Activated CD4-positive, alpha-beta memory T cell treated with anti-CD3 and anti-CD28 coated beads for 36 hours (primary cell): ENCODE data around the gene GREB1. TPM values are rescaled to one million over a fixed set of nuclear protein-coding genes. Genes with fewer than 3 reads are reported as not detected.

ENCODE experiments used
- CTCF ChIA-PET: fragments of 350-600 bp; sonication (Branson Sonifier 250); formaldehyde crosslinking; loops from one replicate; lab custom pipeline; 2021; ENCODE audit warnings: antibody characterized with exemption, inconsistent platforms; lab: Charles Lee
- POLR2A ChIA-PET: fragments of 350-600 bp; sonication (Branson Sonifier 250); formaldehyde crosslinking; loops from one replicate; lab custom pipeline; 2021; ENCODE audit warnings: antibody characterized with exemption; lab: Charles Lee
- DNase-seq: peaks from one replicate; pipeline ENCODE4 v3.0.0-alpha.2; 2020
- H3K27ac Mint-ChIP-seq: one replicate; pipeline ENCODE4 v1.8.0; 2021; ENCODE audit warnings: mixed read lengths
- H3K27me3 Mint-ChIP-seq: one replicate; pipeline ENCODE4 v1.8.0; 2021; ENCODE audit warnings: mixed read lengths
- H3K36me3 Mint-ChIP-seq: one replicate; pipeline ENCODE4 v1.8.0; 2021; ENCODE audit warnings: mixed read lengths
- H3K4me1 Mint-ChIP-seq: one replicate; pipeline ENCODE4 v1.8.0; 2021; ENCODE audit warnings: low read depth, mixed read lengths
- H3K4me3 Mint-ChIP-seq: one replicate; pipeline ENCODE4 v1.8.0; 2021; ENCODE audit warnings: mild to moderate bottlenecking, mixed read lengths
- H3K9me3 Mint-ChIP-seq: one replicate; pipeline ENCODE4 v1.8.0; 2021; ENCODE audit warnings: mixed read lengths
- intact Hi-C: fragments of 100-400 bp; cut with micrococcal nuclease; formaldehyde crosslinking; loops from one replicate; pipeline ENCODE4 v1.15.1; 2023
- total RNA-seq, 2 experiments: library from RNA; stranded (reverse); gene quantifications; one replicate each; pipeline ENCODE4 v1.2.3, GENCODE V29; 2021

Gene GREB1
- total RNA-seq, 2 experiments from 2014 or later, result 0.29 to 0.81 TPM

- peaks cover 2% of the 10 kb centered on the region for H3K9me3 Mint-ChIP-seq
- POLR2A ChIA-PET, result no interaction called here
- intact Hi-C loops, result no loop called here
Measured at GRCh38 chr2:11514904-11515303, 18.9 kb upstream of the GREB1 start.

GRCh38 chr2:11515490-11515981 is 18.3 kb upstream of the GREB1 start:
- intact Hi-C loops, result no loop called here
- H3K4me3 Mint-ChIP-seq, result no peak overlapping the region
- ChIA-PET CTCF (no interaction called here), POLR2A (no interaction called here)
- H3K36me3 Mint-ChIP-seq, result no peaks in the 10 kb centered on the region
- H3K27ac Mint-ChIP-seq, result no peak overlapping the region
- H3K27me3 Mint-ChIP-seq, result peaks cover 9% of the 10 kb centered on the region
- no peaks in the 10 kb centered on the region for H3K4me1 Mint-ChIP-seq
- no peak for DNase-seq
- peaks cover 7% of the 10 kb centered on the region for H3K9me3 Mint-ChIP-seq

More at GRCh38 chr2:11514904-11515303, 18.9 kb upstream of the GREB1 start:
- Mint-ChIP-seq H3K36me3 (no peaks in the 10 kb centered on the region), H3K4me3 (no peak overlapping the region), H3K27me3 (peaks cover 12% of the 10 kb centered on the region), H3K27ac (no peak overlapping the region), H3K4me1 (no peaks in the 10 kb centered on the region)
- DNase-seq, result no peak
- CTCF ChIA-PET, result no interaction called here

DNA sequence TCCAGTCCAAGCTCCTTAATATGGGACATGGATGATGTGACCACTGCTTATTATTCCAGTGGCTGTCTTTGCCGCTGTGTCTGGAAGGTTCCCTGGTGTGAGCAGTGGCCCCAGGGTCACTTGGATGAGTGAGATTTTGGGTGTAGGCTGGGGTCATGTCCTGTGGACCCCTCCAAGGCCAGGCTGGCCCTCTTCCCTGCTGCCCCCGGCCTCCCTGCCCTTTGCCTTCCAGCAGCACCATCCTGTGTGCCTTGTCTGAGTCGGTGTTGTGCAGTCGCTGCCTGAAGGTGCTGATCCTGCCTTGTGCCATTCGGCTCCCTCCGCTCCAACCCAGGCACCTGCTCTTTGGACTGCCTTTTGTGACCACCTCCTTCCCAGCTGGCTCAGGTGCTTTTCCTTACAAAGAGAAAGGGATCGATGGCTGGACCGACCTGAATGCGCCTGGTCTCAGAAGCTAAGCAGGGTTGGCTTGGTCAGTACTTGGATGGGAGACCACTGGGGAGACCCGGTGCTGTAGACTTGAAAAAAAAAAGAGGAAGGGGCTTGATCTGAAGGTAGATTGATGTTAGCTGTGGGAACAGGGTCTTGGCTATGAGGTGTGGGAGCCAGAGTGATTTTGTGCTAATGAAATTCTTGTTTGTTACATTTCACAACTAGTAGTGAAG is 16.7 kb upstream of the GREB1 start:
- CTCF ChIA-PET, result no interaction called here
- Mint-ChIP-seq H3K9me3 (peaks cover 9% of the 10 kb centered on the region), H3K27me3 (peaks cover 4% of the 10 kb centered on the region), H3K36me3 (no peaks in the 10 kb centered on the region), H3K27ac (no peak overlapping the region), H3K4me3 (no peak overlapping the region), H3K4me1 (no peaks in the 10 kb centered on the region)
- intact Hi-C loops, result no loop called here
- POLR2A ChIA-PET, result no interaction called here
- DNase-seq, result no peak

DNA sequence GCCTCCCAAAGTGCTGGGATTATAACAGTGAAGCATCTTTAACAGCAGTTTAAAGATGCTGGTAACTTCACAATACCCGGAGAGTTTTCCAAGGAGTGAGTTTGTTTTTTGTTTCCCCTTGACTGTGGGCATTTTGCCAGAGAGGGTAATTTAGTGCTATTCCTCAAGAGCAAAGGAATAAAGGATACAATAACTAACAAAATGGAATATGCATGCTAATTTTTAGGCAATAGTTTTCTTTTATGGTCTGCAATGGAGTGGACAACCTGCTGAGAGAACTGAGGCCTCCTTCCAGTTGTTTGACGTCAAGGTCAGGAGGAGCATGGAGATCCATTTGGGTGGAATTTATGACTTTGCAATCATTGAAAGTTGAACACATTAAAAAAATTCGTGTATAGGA is 15.9 kb upstream of the GREB1 start:
- Mint-ChIP-seq H3K27me3 (peaks cover 4% of the 10 kb centered on the region), H3K4me3 (no peak overlapping the region), H3K27ac (no peak overlapping the region), H3K9me3 (peaks cover 9% of the 10 kb centered on the region), H3K4me1 (no peaks in the 10 kb centered on the region), H3K36me3 (no peaks in the 10 kb centered on the region)
- intact Hi-C loops, result no loop called here
- no peak for DNase-seq
- ChIA-PET POLR2A (no interaction called here), CTCF (no interaction called here)

DNA sequence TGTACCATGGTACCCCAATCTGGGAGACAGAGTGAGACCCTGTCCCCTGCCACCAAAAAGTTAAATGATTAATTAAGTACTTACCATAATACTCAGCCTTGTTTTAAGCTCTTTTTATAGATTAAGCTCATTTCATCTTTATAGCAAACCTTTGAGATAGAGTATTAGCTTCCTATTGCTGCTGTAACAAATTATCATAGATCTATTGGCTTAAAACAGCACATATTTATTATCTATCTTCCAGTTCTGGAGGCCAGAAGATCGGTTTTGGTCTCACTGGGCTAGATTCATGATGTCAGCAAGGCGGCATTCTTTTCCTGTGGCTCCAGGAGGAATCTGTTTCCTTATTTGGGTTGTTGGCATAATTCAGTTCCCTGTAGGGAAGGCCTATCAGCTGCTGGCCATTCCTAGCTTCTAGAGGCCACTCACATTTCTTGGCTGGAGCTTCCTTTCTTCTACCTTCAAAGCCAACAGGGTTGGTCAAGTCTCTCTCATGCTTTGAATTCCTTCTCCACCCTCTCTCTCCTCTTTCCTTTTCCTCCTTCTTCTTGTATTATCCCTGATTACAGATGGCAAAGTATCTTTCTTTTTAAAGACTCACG is 13.7 kb upstream of the GREB1 start:
- H3K36me3 Mint-ChIP-seq, result no peaks in the 10 kb centered on the region
- peaks cover 9% of the 10 kb centered on the region for H3K9me3 Mint-ChIP-seq
- intact Hi-C loops, result no loop called here
- ChIA-PET POLR2A (no interaction called here), CTCF (no interaction called here)
- DNase-seq, result no peak
- H3K4me1 Mint-ChIP-seq, result no peaks in the 10 kb centered on the region
- H3K4me3 Mint-ChIP-seq, result no peak overlapping the region
- H3K27ac Mint-ChIP-seq, result no peak overlapping the region
- peaks cover 2% of the 10 kb centered on the region for H3K27me3 Mint-ChIP-seq

DNA sequence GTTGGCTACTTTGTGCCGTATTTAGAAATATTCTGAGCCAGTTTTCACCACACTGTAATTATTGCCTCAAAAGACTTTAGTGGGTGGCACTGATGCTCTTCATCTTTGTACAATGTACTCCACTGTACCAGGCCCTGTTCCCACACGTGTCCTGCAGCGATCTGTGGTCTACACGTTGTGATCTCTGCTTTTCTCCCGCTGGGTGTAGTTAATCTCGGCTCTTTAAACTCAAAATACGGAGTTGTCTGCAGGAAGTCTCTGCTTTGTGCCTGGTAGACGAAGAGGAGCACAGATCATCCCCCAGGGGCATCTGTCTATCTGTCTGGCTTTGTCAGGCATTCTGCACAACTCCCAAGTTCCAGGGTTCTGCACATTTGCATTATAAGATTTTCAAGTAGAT is 12.1 kb upstream of the GREB1 start:
- Mint-ChIP-seq H3K9me3 (peaks cover 9% of the 10 kb centered on the region), H3K4me1 (no peaks in the 10 kb centered on the region)

DNA sequence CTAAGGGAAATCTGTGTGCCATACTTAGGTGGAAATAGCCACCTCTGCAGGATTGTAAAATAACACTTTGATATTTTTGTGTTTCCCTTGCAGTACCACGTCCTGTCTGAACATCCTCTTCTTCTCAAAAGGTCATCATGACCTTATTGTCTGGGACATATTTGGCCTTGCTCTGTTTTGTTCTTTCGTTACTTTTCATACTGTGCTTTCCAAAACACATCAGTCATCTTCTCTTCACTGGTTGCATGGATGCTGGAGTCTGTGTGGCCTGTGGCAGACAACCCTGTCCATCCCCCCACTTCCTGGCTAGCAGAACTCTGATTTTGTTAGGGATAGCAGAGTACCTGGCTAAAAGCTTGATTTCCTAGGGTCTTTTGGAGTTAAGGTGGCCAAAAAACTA is 9.4 kb upstream of the GREB1 start:
- Mint-ChIP-seq H3K4me3 (no peak overlapping the region), H3K9me3 (peaks cover 7% of the 10 kb centered on the region), H3K36me3 (no peaks in the 10 kb centered on the region), H3K27me3 (peaks cover 13% of the 10 kb centered on the region), H3K27ac (no peak overlapping the region), H3K4me1 (no peaks in the 10 kb centered on the region)
- DNase-seq, result no peak
- intact Hi-C loops, result no loop called here
- CTCF ChIA-PET, result no interaction called here
- POLR2A ChIA-PET, result no interaction called here

More for the DNA sequence above, 12.1 kb upstream of the GREB1 start:
- Mint-ChIP-seq H3K36me3 (no peaks in the 10 kb centered on the region), H3K27ac (no peak overlapping the region), H3K27me3 (no peaks in the 10 kb centered on the region), H3K4me3 (no peak overlapping the region)
- POLR2A ChIA-PET, result no interaction called here
- no peak for DNase-seq
- intact Hi-C loops, result no loop called here
- CTCF ChIA-PET, result no interaction called here

GRCh38 chr2:11525762-11526161 is 8.1 kb upstream of the GREB1 start:
- H3K4me1 Mint-ChIP-seq, result no peaks in the 10 kb centered on the region

DNA sequence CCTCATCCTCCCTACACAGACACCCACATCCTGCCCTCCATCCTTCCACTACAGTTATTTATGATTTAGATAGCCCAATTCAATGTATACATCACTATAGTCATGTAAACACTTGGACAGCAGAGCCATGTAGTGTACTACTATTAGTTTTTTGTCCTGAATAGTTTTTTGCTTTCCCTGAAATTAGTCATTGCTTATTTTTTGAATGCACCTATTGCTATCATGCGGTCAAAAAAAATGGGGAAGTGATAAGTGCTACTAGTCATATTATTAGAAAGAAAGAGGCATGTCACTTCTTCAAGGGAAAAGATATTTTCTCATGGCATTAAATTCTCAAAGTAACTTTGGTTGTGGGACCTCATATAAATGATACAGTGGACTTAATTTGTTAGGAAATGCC is 6.8 kb upstream of the GREB1 start:
- ChIA-PET CTCF (interaction anchor here (1.0 to 1.3 kb wide), 2 partner anchors 56 to 58 kb away, joined by 4 read pairs; no protein-coding TSS in a partner anchor), POLR2A (no interaction called here)
- Mint-ChIP-seq H3K36me3 (no peaks in the 10 kb centered on the region), H3K4me1 (no peaks in the 10 kb centered on the region), H3K9me3 (no peaks in the 10 kb centered on the region), H3K27ac (no peak overlapping the region), H3K4me3 (no peak overlapping the region), H3K27me3 (peaks cover 13% of the 10 kb centered on the region)
- intact Hi-C loops, result no loop called here
- DNase-seq, result no peak

More at GRCh38 chr2:11525762-11526161, 8.1 kb upstream of the GREB1 start:
- Mint-ChIP-seq H3K9me3 (no peaks in the 10 kb centered on the region), H3K36me3 (no peaks in the 10 kb centered on the region), H3K27me3 (peaks cover 13% of the 10 kb centered on the region), H3K27ac (no peak overlapping the region), H3K4me3 (no peak overlapping the region)
- no peak for DNase-seq
- ChIA-PET POLR2A (no interaction called here), CTCF (interaction anchor here (1.0 kb wide), 1 partner anchor 57 kb away, joined by 4 read pairs; no protein-coding TSS in a partner anchor)
- intact Hi-C loops, result no loop called here

GRCh38 chr2:11528228-11528627 is 5.6 kb upstream of the GREB1 start:
- Mint-ChIP-seq H3K27ac (no peak overlapping the region), H3K4me3 (no peak overlapping the region), H3K36me3 (no peaks in the 10 kb centered on the region), H3K27me3 (peaks cover 18% of the 10 kb centered on the region), H3K9me3 (no peaks in the 10 kb centered on the region), H3K4me1 (no peaks in the 10 kb centered on the region)
- no peak for DNase-seq
- intact Hi-C loops, result no loop called here
- POLR2A ChIA-PET, result no interaction called here
- CTCF ChIA-PET, result no interaction called here

- POLR2A ChIA-PET, result no interaction called here
- intact Hi-C loops, result no loop called here
- peaks cover 22% of the 10 kb centered on the region for H3K27me3 Mint-ChIP-seq
- no peaks in the 10 kb centered on the region for H3K9me3 Mint-ChIP-seq
- H3K4me1 Mint-ChIP-seq, result no peaks in the 10 kb centered on the region
- no peak overlapping the region for H3K4me3 Mint-ChIP-seq
- no peak for DNase-seq
- no peak overlapping the region for H3K27ac Mint-ChIP-seq
- CTCF ChIA-PET, result interaction anchor here (0.6 kb wide), 1 partner anchor 113 kb away, joined by 3 read pairs; no protein-coding TSS in a partner anchor
- no peaks in the 10 kb centered on the region for H3K36me3 Mint-ChIP-seq
Measured at GRCh38 chr2:11530864-11531465, 2.9 kb upstream of the GREB1 start.

GRCh38 chr2:11532416-11533055 is 1.3 kb upstream of the GREB1 start:
- Mint-ChIP-seq H3K4me1 (no peaks in the 10 kb centered on the region), H3K4me3 (no peak overlapping the region), H3K27ac (no peak overlapping the region), H3K9me3 (no peaks in the 10 kb centered on the region), H3K36me3 (no peaks in the 10 kb centered on the region), H3K27me3 (peaks cover 20% of the 10 kb centered on the region)
- ChIA-PET POLR2A (no interaction called here), CTCF (interaction anchor here (1.0 kb wide), 1 partner anchor 400 kb away, joined by 3 read pairs; a partner anchor contains a TSS)
- intact Hi-C loops, result no loop called here
- no peak for DNase-seq
